GM13976 (cell line): ENCODE measurements around the gene BET1L.
"Not testable (repeated sequence)": the region's sequence is repeated elsewhere in the genome, so short reads cannot be mapped to it uniquely, and the experiment has no call there.

Experiments
- DNase-seq: peaks from one replicate; pipeline ENCODE4 v3.0.0; 2012; ENCODE audit warnings: low spot score
- in situ Hi-C: fragments of 300-500 bp; cut with MboI; formaldehyde crosslinking; loops from one replicate; pipeline ENCODE4 v1.12.0; 2022; ENCODE audit warnings: low sequenced_read_pairs, mixed read lengths, inconsistent platforms; ENCODE audit not compliant: unreplicated experiment
- TF ChIP-seq, protein P1 (sequence below): IDR thresholded peaks from 2 replicates; pipeline ENCODE4 v1.5.1; 2012; ENCODE audit warnings: borderline replicate concordance, mild to moderate bottlenecking; ENCODE audit not compliant: insufficient read depth; ENCODE audit errors: extremely low read depth, missing control alignments, control extremely low read depth

Gene BET1L

GRCh38 chr11:189843-190311 is 17.3 kb downstream of the BET1L start:
- in situ Hi-C loops, DNase-seq: not testable (repeated sequence)
- TF ChIP-seq, protein P1, sequence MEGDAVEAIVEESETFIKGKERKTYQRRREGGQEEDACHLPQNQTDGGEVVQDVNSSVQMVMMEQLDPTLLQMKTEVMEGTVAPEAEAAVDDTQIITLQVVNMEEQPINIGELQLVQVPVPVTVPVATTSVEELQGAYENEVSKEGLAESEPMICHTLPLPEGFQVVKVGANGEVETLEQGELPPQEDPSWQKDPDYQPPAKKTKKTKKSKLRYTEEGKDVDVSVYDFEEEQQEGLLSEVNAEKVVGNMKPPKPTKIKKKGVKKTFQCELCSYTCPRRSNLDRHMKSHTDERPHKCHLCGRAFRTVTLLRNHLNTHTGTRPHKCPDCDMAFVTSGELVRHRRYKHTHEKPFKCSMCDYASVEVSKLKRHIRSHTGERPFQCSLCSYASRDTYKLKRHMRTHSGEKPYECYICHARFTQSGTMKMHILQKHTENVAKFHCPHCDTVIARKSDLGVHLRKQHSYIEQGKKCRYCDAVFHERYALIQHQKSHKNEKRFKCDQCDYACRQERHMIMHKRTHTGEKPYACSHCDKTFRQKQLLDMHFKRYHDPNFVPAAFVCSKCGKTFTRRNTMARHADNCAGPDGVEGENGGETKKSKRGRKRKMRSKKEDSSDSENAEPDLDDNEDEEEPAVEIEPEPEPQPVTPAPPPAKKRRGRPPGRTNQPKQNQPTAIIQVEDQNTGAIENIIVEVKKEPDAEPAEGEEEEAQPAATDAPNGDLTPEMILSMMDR: peak; percentile 18

GRCh38 chr11:189200-189783 is 17.9 kb downstream of the BET1L start:
- DNase-seq, in situ Hi-C loops: not testable (repeated sequence)

DNA sequence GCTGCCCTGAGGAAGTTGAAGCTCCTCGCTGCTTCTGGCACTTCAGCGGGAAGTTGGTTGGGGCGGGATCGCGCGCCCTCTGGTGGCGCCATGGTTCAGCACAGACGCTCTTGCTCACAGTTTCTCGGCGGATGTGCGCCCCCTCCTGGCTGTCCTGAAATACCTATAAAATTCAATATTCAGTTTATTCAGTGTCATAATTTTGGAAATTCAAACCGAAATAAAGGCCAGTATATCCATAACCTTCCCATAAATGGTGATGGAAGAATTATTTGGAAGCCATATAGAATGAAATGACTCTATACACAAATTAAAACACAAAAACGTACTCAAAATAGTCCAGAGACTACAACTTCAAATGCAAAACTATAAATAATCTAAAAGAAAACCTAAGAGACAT is 27.0 kb downstream of the BET1L start:
- in situ Hi-C loops, DNase-seq: not testable (repeated sequence)
